ENCODE data around the gene CHCHD5. TPM values are rescaled to one million over a fixed set of nuclear protein-coding genes. Genes with fewer than 3 reads are reported as not detected.

Gene CHCHD5
- total and polyA plus RNA-seq, 2 of the 4 experiments (the other 2 are of a cell fraction), result 4.8 to 40.1 TPM

- H3K14ac ChIP-seq (replicated peaks; ENCODE audit: low read depth, low read length), result no peak overlapping the region
- no peak overlapping the region for H3K4me3 ChIP-seq (ENCODE audit: insufficient read depth, low read depth, low read length)
- ATAC-seq (ENCODE audit: low read depth), result no peak
- no peaks in the 10 kb centered on the region for H3K4me1 ChIP-seq (ENCODE audit: control insufficient read depth, insufficient read depth, low read length)
- WGBS, 2 experiments (ENCODE audit: extremely low coverage in 2 of 2, insufficient read length in 1 of 2), result 87% methylated on average over 3 of the region's 5 CpGs; no CpG with 5 or more reads in 1 of the 2 experiments
- H3K27ac ChIP-seq (ENCODE audit: insufficient read depth, low read length), result no peak overlapping the region
- no peak overlapping the region for H3K4me2 ChIP-seq (ENCODE audit: low read depth, low read length)
- no peak overlapping the region for H4K91ac ChIP-seq (ENCODE audit: insufficient read depth, low read depth, low read length)
- H3K9ac ChIP-seq (ENCODE audit: low read depth, low read length), result no peak overlapping the region
- in situ Hi-C loops (cut with MboI; ENCODE audit: low sequenced_read_pairs), result no loop called here
- ChIA-PET POLR2A (ENCODE audit: unreplicated experiment) (no interaction called here), CTCF (interaction anchor here (1.3 kb wide), 1 partner anchor 9 kb away, joined by 3 read pairs; no protein-coding TSS in a partner anchor)
- no peak overlapping the region for H3K56ac ChIP-seq (ENCODE audit: extremely low read depth, insufficient read depth, low read length)
- H2BK5ac ChIP-seq (ENCODE audit: low read depth, low read length, poor library complexity, severe bottlenecking), result no peak overlapping the region
- no peak for DNase-seq
- intact Hi-C loops (cut with micrococcal nuclease), result no loop called here
- no peak overlapping the region for H4K5ac ChIP-seq (ENCODE audit: low read depth, low read length)
- no peak overlapping the region for H2AK9ac ChIP-seq (replicated peaks; ENCODE audit: low read depth, low read length, poor library complexity)
- no peak overlapping the region for H2BK15ac ChIP-seq (ENCODE audit: low read depth, low read length)
- no peak overlapping the region for H2BK120ac ChIP-seq (ENCODE audit: low read depth, low read length)
- no peak overlapping the region for H3K23ac ChIP-seq (ENCODE audit: low read depth, low read length)
- H2BK20ac ChIP-seq (ENCODE audit: low read depth, low read length), result no peak overlapping the region
- BruUV-seq (replicated peaks), result no TSS peak
- H2AFZ ChIP-seq (replicated peaks; ENCODE audit: low read length, poor library complexity), result no peak overlapping the region
- H3K9me1 ChIP-seq (ENCODE audit: insufficient read depth, low read length), result no peaks in the 10 kb centered on the region
- no peak overlapping the region for H3K4ac ChIP-seq (ENCODE audit: low read depth, low read length)
- H3K9me3 ChIP-seq (ENCODE audit: control insufficient read depth, insufficient read depth, low read length), result no peaks in the 10 kb centered on the region
- TF ChIP-seq NFE2L2 (IDR thresholded peaks at IDR 0.05; ENCODE audit: low read depth, low read length), result no peak
- TF ChIP-seq RFX5 (IDR thresholded peaks at IDR 0.05; ENCODE audit: low read depth, low read length), result no peak
- TF ChIP-seq POLR2A (IDR thresholded peaks at IDR 0.05; ENCODE audit: low read depth, low read length), result no peak
- TF ChIP-seq ELK1 (IDR thresholded peaks at IDR 0.05; ENCODE audit: borderline replicate concordance, low read depth, low read length), result no peak
- no peak for TF ChIP-seq CEBPB (IDR thresholded peaks at IDR 0.05; ENCODE audit: low read depth, low read length)
- TF ChIP-seq CHD1 (IDR thresholded peaks at IDR 0.05; ENCODE audit: low read depth, low read length), result no peak
- TF ChIP-seq RAD21 (IDR thresholded peaks at IDR 0.05; ENCODE audit: low read length), result no peak
- no peak for TF ChIP-seq RCOR1 (IDR thresholded peaks at IDR 0.05; ENCODE audit: insufficient replicate concordance, low read length)
- TF ChIP-seq BHLHE40 (IDR thresholded peaks at IDR 0.05; ENCODE audit: low read depth, low read length), result no peak
- TF ChIP-seq, protein P1, sequence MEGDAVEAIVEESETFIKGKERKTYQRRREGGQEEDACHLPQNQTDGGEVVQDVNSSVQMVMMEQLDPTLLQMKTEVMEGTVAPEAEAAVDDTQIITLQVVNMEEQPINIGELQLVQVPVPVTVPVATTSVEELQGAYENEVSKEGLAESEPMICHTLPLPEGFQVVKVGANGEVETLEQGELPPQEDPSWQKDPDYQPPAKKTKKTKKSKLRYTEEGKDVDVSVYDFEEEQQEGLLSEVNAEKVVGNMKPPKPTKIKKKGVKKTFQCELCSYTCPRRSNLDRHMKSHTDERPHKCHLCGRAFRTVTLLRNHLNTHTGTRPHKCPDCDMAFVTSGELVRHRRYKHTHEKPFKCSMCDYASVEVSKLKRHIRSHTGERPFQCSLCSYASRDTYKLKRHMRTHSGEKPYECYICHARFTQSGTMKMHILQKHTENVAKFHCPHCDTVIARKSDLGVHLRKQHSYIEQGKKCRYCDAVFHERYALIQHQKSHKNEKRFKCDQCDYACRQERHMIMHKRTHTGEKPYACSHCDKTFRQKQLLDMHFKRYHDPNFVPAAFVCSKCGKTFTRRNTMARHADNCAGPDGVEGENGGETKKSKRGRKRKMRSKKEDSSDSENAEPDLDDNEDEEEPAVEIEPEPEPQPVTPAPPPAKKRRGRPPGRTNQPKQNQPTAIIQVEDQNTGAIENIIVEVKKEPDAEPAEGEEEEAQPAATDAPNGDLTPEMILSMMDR (conservative IDR thresholded peaks at IDR 0.05; ENCODE audit: low read depth, low read length), result no peak
- TF ChIP-seq, protein P2, sequence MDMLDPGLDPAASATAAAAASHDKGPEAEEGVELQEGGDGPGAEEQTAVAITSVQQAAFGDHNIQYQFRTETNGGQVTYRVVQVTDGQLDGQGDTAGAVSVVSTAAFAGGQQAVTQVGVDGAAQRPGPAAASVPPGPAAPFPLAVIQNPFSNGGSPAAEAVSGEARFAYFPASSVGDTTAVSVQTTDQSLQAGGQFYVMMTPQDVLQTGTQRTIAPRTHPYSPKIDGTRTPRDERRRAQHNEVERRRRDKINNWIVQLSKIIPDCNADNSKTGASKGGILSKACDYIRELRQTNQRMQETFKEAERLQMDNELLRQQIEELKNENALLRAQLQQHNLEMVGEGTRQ (IDR thresholded peaks at IDR 0.05; ENCODE audit: low read depth, low read length), result no peak
- no peak for TF ChIP-seq SMC3 (IDR thresholded peaks at IDR 0.05; ENCODE audit: low read depth, low read length)
- no peak for TF ChIP-seq MXI1 (IDR thresholded peaks at IDR 0.05; ENCODE audit: borderline replicate concordance, low read depth, low read length)
- dilution Hi-C loops (cut with HindIII; ENCODE audit: low sequenced_read_pairs, unreplicated experiment), result no loop called here
- no peak overlapping the region for H2AK5ac ChIP-seq (ENCODE audit: low read depth, low read length)
- H3K36me3 ChIP-seq (ENCODE audit: control insufficient read depth, insufficient read depth, low read length), result peaks cover 7% of the 10 kb centered on the region
- no peak overlapping the region for H4K8ac ChIP-seq (ENCODE audit: low read depth in 2 of 2, low read length in 2 of 2)
- H3K27me3 ChIP-seq (ENCODE audit: control insufficient read depth, insufficient read depth, low read length), result no peaks in the 10 kb centered on the region
- peaks cover 0 to 6% of the 10 kb centered on the region in 2 experiments; a peak in 1 of 4 replicates for H3K79me1 ChIP-seq (ENCODE audit: low read depth in 1 of 2, low read length in 2 of 2)
- H4K20me1 ChIP-seq (ENCODE audit: insufficient read depth, low read length), result no peaks in the 10 kb centered on the region
- no peak overlapping the region for H3K18ac ChIP-seq (ENCODE audit: low read depth, low read length)
These were observed 7.0 kb downstream of the CHCHD5 start for GRCh38 chr2:112591413-112591812.

All from IMR-90 (cell line).